Measurements from ENCODE around the gene CAVIN3. TPM values are rescaled to one million over a fixed set of nuclear protein-coding genes. Genes with fewer than 3 reads are reported as not detected.

CAVIN3 gene
- total and polyA plus RNA-seq, 2 of the 4 experiments (the other 2 are of a cell fraction) = 112 to 185 TPM

DNA sequence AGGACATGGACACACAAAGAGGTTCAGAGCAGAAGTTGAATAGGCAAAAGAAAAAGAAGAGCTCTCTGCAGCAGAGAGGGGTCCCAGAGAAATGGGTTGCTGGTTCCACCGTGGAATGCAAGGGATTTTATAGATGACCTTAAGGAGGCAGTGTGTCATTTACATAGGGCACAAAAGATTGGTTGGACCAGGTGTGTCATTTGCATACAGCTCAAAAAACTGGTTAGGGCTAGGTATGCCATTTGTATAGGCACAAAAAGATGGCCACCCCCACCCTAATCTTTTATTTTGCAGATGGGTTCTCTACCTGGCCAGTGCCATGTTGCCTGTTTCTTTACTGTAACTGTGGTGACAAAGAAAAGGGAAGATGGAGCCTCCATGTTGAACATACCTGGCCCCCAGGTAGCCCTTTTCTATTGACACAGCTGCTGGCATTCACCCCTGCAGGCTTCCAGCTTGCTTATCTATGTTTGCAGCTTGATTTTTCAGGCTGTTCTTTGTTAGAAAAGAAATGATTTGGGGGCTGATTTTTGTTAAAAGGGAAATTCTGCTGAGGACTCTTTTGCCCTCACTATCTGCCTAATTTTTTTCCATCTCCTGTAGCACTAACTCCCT lies 3.1 kb upstream of the CAVIN3 start:
- peaks cover 5% of the 10 kb centered on the region for H3K36me3 ChIP-seq (ENCODE audit: control insufficient read depth, insufficient read depth, low read length)
- no peak overlapping the region for H2BK120ac ChIP-seq (ENCODE audit: low read depth, low read length)
- H3K23ac ChIP-seq (ENCODE audit: low read depth, low read length) = no peak overlapping the region
- H2AK9ac ChIP-seq (replicated peaks; ENCODE audit: low read depth, low read length, poor library complexity) = no peak overlapping the region
- H4K91ac ChIP-seq (ENCODE audit: insufficient read depth, low read depth, low read length) = no peak overlapping the region
- no peak overlapping the region for H3K18ac ChIP-seq (ENCODE audit: low read depth, low read length)
- no peaks in the 10 kb centered on the region for H4K20me1 ChIP-seq (ENCODE audit: insufficient read depth, low read length)
- peaks cover 5 to 10% of the 10 kb centered on the region in 2 experiments; a peak in 3 of 4 replicates for H3K79me1 ChIP-seq (ENCODE audit: low read depth in 1 of 2, low read length in 2 of 2)
- no TSS peak for BruUV-seq (replicated peaks)
- DNase-seq (no peak), ATAC-seq (ENCODE audit: low read depth) (no peak)
- POLR2A ChIA-PET (ENCODE audit: unreplicated experiment) = interaction anchor here (0.6 kb wide), 1 partner anchor 377 kb away, joined by 3 read pairs; no protein-coding TSS in a partner anchor
- H3K4me2 ChIP-seq (ENCODE audit: low read depth, low read length) = no peak overlapping the region
- H3K9me1 ChIP-seq (ENCODE audit: insufficient read depth, low read length) = no peaks in the 10 kb centered on the region; the same call in 1 of the 2 replicates
- H3K9ac ChIP-seq (ENCODE audit: low read depth, low read length) = no peak overlapping the region
- no peak overlapping the region for H2AFZ ChIP-seq (replicated peaks; ENCODE audit: low read length, poor library complexity)
- H2BK5ac ChIP-seq (ENCODE audit: low read depth, low read length, poor library complexity, severe bottlenecking) = no peak overlapping the region
- in situ Hi-C loops (cut with MboI; ENCODE audit: low sequenced_read_pairs) = loop anchor here (25.0 kb wide), 1 partner anchor 711 kb away; no protein-coding TSS in a partner anchor
- intact Hi-C loops (cut with micrococcal nuclease) = no loop called here
- no peak for TF ChIP-seq SMC3 (IDR thresholded peaks at IDR 0.05; ENCODE audit: low read depth, low read length)
- TF ChIP-seq CEBPB (IDR thresholded peaks at IDR 0.05; ENCODE audit: low read depth, low read length) = no peak
- no peak for TF ChIP-seq CHD1 (IDR thresholded peaks at IDR 0.05; ENCODE audit: low read depth, low read length)
- TF ChIP-seq RCOR1 (IDR thresholded peaks at IDR 0.05; ENCODE audit: insufficient replicate concordance, low read length) = no peak
- TF ChIP-seq FOS (IDR thresholded peaks at IDR 0.05; ENCODE audit: low read depth, low read length) = no peak
- TF ChIP-seq MAFK (IDR thresholded peaks at IDR 0.05; ENCODE audit: low read depth, low read length) = no peak
- TF ChIP-seq RFX5 (IDR thresholded peaks at IDR 0.05; ENCODE audit: low read depth, low read length) = no peak
- TF ChIP-seq POLR2A (IDR thresholded peaks at IDR 0.05; ENCODE audit: low read depth, low read length) = no peak
- TF ChIP-seq, protein P1, sequence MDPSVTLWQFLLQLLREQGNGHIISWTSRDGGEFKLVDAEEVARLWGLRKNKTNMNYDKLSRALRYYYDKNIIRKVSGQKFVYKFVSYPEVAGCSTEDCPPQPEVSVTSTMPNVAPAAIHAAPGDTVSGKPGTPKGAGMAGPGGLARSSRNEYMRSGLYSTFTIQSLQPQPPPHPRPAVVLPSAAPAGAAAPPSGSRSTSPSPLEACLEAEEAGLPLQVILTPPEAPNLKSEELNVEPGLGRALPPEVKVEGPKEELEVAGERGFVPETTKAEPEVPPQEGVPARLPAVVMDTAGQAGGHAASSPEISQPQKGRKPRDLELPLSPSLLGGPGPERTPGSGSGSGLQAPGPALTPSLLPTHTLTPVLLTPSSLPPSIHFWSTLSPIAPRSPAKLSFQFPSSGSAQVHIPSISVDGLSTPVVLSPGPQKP (IDR thresholded peaks at IDR 0.05; ENCODE audit: borderline replicate concordance, low read depth, low read length) = no peak
- TF ChIP-seq, protein P2, sequence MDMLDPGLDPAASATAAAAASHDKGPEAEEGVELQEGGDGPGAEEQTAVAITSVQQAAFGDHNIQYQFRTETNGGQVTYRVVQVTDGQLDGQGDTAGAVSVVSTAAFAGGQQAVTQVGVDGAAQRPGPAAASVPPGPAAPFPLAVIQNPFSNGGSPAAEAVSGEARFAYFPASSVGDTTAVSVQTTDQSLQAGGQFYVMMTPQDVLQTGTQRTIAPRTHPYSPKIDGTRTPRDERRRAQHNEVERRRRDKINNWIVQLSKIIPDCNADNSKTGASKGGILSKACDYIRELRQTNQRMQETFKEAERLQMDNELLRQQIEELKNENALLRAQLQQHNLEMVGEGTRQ (IDR thresholded peaks at IDR 0.05; ENCODE audit: low read depth, low read length) = no peak
- TF ChIP-seq BHLHE40 (IDR thresholded peaks at IDR 0.05; ENCODE audit: low read depth, low read length) = no peak
- no peak for TF ChIP-seq RAD21 (IDR thresholded peaks at IDR 0.05; ENCODE audit: low read length)
- TF ChIP-seq, protein P3, sequence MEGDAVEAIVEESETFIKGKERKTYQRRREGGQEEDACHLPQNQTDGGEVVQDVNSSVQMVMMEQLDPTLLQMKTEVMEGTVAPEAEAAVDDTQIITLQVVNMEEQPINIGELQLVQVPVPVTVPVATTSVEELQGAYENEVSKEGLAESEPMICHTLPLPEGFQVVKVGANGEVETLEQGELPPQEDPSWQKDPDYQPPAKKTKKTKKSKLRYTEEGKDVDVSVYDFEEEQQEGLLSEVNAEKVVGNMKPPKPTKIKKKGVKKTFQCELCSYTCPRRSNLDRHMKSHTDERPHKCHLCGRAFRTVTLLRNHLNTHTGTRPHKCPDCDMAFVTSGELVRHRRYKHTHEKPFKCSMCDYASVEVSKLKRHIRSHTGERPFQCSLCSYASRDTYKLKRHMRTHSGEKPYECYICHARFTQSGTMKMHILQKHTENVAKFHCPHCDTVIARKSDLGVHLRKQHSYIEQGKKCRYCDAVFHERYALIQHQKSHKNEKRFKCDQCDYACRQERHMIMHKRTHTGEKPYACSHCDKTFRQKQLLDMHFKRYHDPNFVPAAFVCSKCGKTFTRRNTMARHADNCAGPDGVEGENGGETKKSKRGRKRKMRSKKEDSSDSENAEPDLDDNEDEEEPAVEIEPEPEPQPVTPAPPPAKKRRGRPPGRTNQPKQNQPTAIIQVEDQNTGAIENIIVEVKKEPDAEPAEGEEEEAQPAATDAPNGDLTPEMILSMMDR (conservative IDR thresholded peaks at IDR 0.05; ENCODE audit: low read depth, low read length) = no peak
- no peak for TF ChIP-seq MAZ (IDR thresholded peaks at IDR 0.05; ENCODE audit: borderline replicate concordance, low read depth, low read length)
- TF ChIP-seq MXI1 (IDR thresholded peaks at IDR 0.05; ENCODE audit: borderline replicate concordance, low read depth, low read length) = no peak
- no peak for TF ChIP-seq NFE2L2 (IDR thresholded peaks at IDR 0.05; ENCODE audit: low read depth, low read length)
- H3K9me3 ChIP-seq (ENCODE audit: control insufficient read depth, insufficient read depth, low read length) = no peaks in the 10 kb centered on the region
- no peak overlapping the region for H3K27ac ChIP-seq (ENCODE audit: insufficient read depth, low read length)
- H3K14ac ChIP-seq (replicated peaks; ENCODE audit: low read depth, low read length) = no peak overlapping the region
- H2BK20ac ChIP-seq (ENCODE audit: low read depth, low read length) = no peak overlapping the region
- H3K27me3 ChIP-seq (ENCODE audit: control insufficient read depth, insufficient read depth, low read length) = no peaks in the 10 kb centered on the region
- peaks cover 15% of the 10 kb centered on the region for H3K4me1 ChIP-seq (ENCODE audit: control insufficient read depth, insufficient read depth, low read length)
- H4K8ac ChIP-seq (ENCODE audit: low read depth in 2 of 2, low read length in 2 of 2) = no peak overlapping the region
- no CpG with 5 or more reads among the region's 1 CpG for WGBS, 2 experiments (ENCODE audit: extremely low coverage in 2 of 2, insufficient read length in 1 of 2)
- H3K4me3 ChIP-seq (ENCODE audit: insufficient read depth, low read depth, low read length) = no peak overlapping the region
- CTCF ChIA-PET = interaction anchor here (1.1 to 2.2 kb wide), 2 partner anchors 30 to 56 kb away, joined by 4 to 18 read pairs; no protein-coding TSS in a partner anchor
- no peak overlapping the region for H2AK5ac ChIP-seq (ENCODE audit: low read depth, low read length)
- no peak overlapping the region for H2BK15ac ChIP-seq (ENCODE audit: low read depth, low read length)
- no peak overlapping the region for H4K5ac ChIP-seq (ENCODE audit: low read depth, low read length)
- no peak overlapping the region for H3K4ac ChIP-seq (ENCODE audit: low read depth, low read length)
- no peak overlapping the region for H3K56ac ChIP-seq (ENCODE audit: extremely low read depth, insufficient read depth, low read length)
- dilution Hi-C loops (cut with HindIII; ENCODE audit: low sequenced_read_pairs, unreplicated experiment) = no loop called here
